ENCODE measurements around the gene PLA2G2F. TPM values are rescaled to one million over a fixed set of nuclear protein-coding genes. Genes with fewer than 3 reads are reported as not detected.

Gene PLA2G2F
- total and polyA plus RNA-seq, 9 of the 15 experiments (the other 6 are each of a cell fraction or from before 2014, with no cell fraction given): not detected

GRCh38 chr1:20093303-20093702, 45.8 kb upstream of the PLA2G2F start (continued):
- no peak for TF ChIP-seq MGA (IDR thresholded peaks at IDR 0.05)
- no peak for TF ChIP-seq ZNF511 (CRISPR knock-in tag; IDR thresholded peaks at IDR 0.05)
- TF ChIP-seq USF1 (CRISPR knock-in tag; IDR thresholded peaks at IDR 0.05): no peak

Data from K562 (cell line).